HCT116 (cell line): ENCODE data around the gene WSCD2. TPM values are rescaled to one million over a fixed set of nuclear protein-coding genes. Genes with fewer than 3 reads are reported as not detected.

Experiments used
- ATAC-seq: fragments of 200-7000 bp; cut with Tn5 transposase; 2 replicates; pipeline ENCODE4 v1.9.1; 2020; ENCODE audit warnings: mild to moderate bottlenecking, moderate library complexity
- BruUV-seq: library from RNA; stranded (reverse); fragments of 400-500 nt; replicated peaks from 2 replicates; lab custom pipeline; 2021; lab: Mats Ljungman, UMichigan
- CTCF ChIA-PET: fragments of 300-600 bp; sonication (Branson Sonifier 250); formaldehyde crosslinking; loops from one replicate; lab custom pipeline; 2021; ENCODE audit warnings: antibody characterized with exemption; lab: Charles Lee
- POLR2A ChIA-PET: fragments of 300-600, 350-600 bp; sonication (Branson Sonifier 250); formaldehyde crosslinking; loops from one replicate; lab custom pipeline; 2021; ENCODE audit warnings: antibody characterized with exemption; lab: Charles Lee
- RAD21 ChIA-PET, 2 experiments: fragments of 300-600 bp; sonication (Branson Sonifier 250); formaldehyde crosslinking; loops; one replicate each; lab custom pipeline; 2023; ENCODE audit warnings: low total read pairs in 2 of 2; ENCODE audit not compliant: uncharacterized antibody in 2 of 2, unreplicated experiment in 2 of 2, low non-redundant PET in 1 of 2; lab: Charles Lee
- DNase-seq: peaks from one replicate; pipeline ENCODE4 v3.0.0-alpha.2; 2010; ENCODE audit warnings: low read depth, low spot score
- H2AFZ ChIP-seq: fragments of 200-600 bp; shearing (Covaris generic), sonication (generic); 2 replicates; pipeline ENCODE4 v1.6.1; 2017; ENCODE audit warnings: low read depth, mixed run types, mixed read lengths, antibody characterized with exemption, low read length; ENCODE audit not compliant: poor library complexity, severe bottlenecking
- H3K27ac ChIP-seq: 2 replicates; pipeline ENCODE4 v1.5.1; 2012; ENCODE audit warnings: low read depth, low read length
- H3K27me3 ChIP-seq: fragments of 200-600 bp; sonication (generic); 2 replicates; pipeline ENCODE4 v1.6.1; 2016; ENCODE audit warnings: mixed run types, low read length, mixed read lengths; ENCODE audit not compliant: insufficient read depth
- H3K36me3 ChIP-seq, 2 experiments: fragments of 200-500 bp in 1 of 2; fragments of 200-600 bp in 1 of 2; sonication (Bioruptor generic) in 1 of 2; sonication (generic) in 1 of 2; 2 replicates each; pipeline versions ENCODE4 v1.5.1 to v1.6.1; 2014 to 2016; ENCODE audit warnings: low read length in 2 of 2, inconsistent platforms in 1 of 2, mixed read lengths in 1 of 2, mixed run types in 1 of 2; ENCODE audit not compliant: insufficient read depth in 2 of 2, control insufficient read depth in 1 of 2
- H3K4me1 ChIP-seq, 2 experiments: fragments of 200-600 bp in 1 of 2; sonication (generic) in 1 of 2; 2 replicates each; pipeline versions ENCODE4 v1.5.1 to v1.6.1; 2012 to 2017; ENCODE audit warnings: low read length in 2 of 2, inconsistent platforms in 1 of 2, mild to moderate bottlenecking in 1 of 2, mixed read lengths in 1 of 2, mixed run types in 1 of 2, moderate library complexity in 1 of 2; ENCODE audit not compliant: insufficient read depth in 2 of 2, control insufficient read depth in 1 of 2
- H3K4me2 ChIP-seq: fragments of 200-600 bp; sonication (generic); 2 replicates; pipeline ENCODE4 v1.6.1; 2017; ENCODE audit warnings: mixed run types, low read length, mixed read lengths
- H3K4me3 ChIP-seq, 2 experiments: fragments of 200-600 bp in 1 of 2; sonication (generic) in 1 of 2; replicated peaks in 1 of 2; 2 replicates each; pipeline ENCODE4 v1.5.1; 2011 to 2016; ENCODE audit warnings: low read length in 2 of 2, control low read depth in 1 of 2, low read depth in 1 of 2, mild to moderate bottlenecking in 1 of 2, mixed read lengths in 1 of 2, mixed run types in 1 of 2
- H3K79me2 ChIP-seq: fragments of 200-600 bp; sonication (generic); 2 replicates; pipeline ENCODE4 v1.6.1; 2017; ENCODE audit warnings: mild to moderate bottlenecking, mixed run types, low read length, moderate library complexity, mixed read lengths; ENCODE audit not compliant: insufficient read depth
- H3K9ac ChIP-seq: fragments of 200-600 bp; sonication (generic); 2 replicates; pipeline ENCODE4 v1.6.1; 2016; ENCODE audit warnings: low read length, mixed read lengths
- H3K9me2 ChIP-seq: fragments of 200-600 bp; sonication (generic), shearing (Covaris generic); 2 replicates; pipeline ENCODE4 v1.6.1; 2017; ENCODE audit warnings: mixed run types, mild to moderate bottlenecking, moderate library complexity; ENCODE audit not compliant: insufficient read depth
- H3K9me3 ChIP-seq, 2 experiments: fragments of 200-500 bp in 1 of 2; fragments of 200-600 bp in 1 of 2; sonication (Bioruptor generic) in 1 of 2; sonication (generic) in 1 of 2; 2 replicates each; pipeline ENCODE4 v1.6.1; 2014 to 2017; ENCODE audit warnings: low read length in 2 of 2, mixed read lengths in 2 of 2, inconsistent platforms in 1 of 2, low read depth in 1 of 2, mild to moderate bottlenecking in 1 of 2, mixed run types in 1 of 2, moderate library complexity in 1 of 2; ENCODE audit not compliant: control insufficient read depth in 1 of 2, insufficient read depth in 1 of 2
- H4K20me1 ChIP-seq: fragments of 200-600 bp; sonication (generic), shearing (Covaris generic); 2 replicates; pipeline ENCODE4 v1.6.1; 2017; ENCODE audit warnings: mixed run types, mild to moderate bottlenecking, moderate library complexity; ENCODE audit not compliant: insufficient read depth
- CBX3 ChIP-seq: IDR thresholded peaks from 2 replicates; pipeline ENCODE4 v1.6.1; 2012; ENCODE audit warnings: low read depth
- CEBPB ChIP-seq: IDR thresholded peaks from 2 replicates; pipeline ENCODE4 v1.6.1; 2012; ENCODE audit warnings: low read depth
- EGR1 ChIP-seq: IDR thresholded peaks from 2 replicates; pipeline ENCODE4 v1.6.1; 2012; ENCODE audit warnings: low read depth
- ELF1 ChIP-seq: IDR thresholded peaks from 2 replicates; pipeline ENCODE4 v1.6.1; 2012; ENCODE audit warnings: low read depth, borderline replicate concordance
- EZH2 ChIP-seq: fragments of 200-600 bp; sonication (generic); IDR thresholded peaks from 2 replicates; pipeline ENCODE4 v1.6.1; 2017; ENCODE audit warnings: antibody characterized with exemption, mixed run types
- EZH2phosphoT487 ChIP-seq: fragments of 200-600 bp; IDR thresholded peaks from 2 replicates; pipeline ENCODE4 v1.6.1; 2018; ENCODE audit warnings: antibody characterized with exemption, borderline replicate concordance
- FOSL1 ChIP-seq: IDR thresholded peaks from 2 replicates; pipeline ENCODE4 v1.6.1; 2012; ENCODE audit warnings: low read depth
- POLR2A ChIP-seq: IDR thresholded peaks from 2 replicates; pipeline ENCODE4 v1.7.0; 2011; ENCODE audit warnings: borderline replicate concordance; ENCODE audit not compliant: insufficient read depth, insufficient read length; ENCODE audit errors: extremely low read depth
- POLR2AphosphoS5 ChIP-seq: IDR thresholded peaks from 2 replicates; pipeline ENCODE4 v1.6.1; 2011; ENCODE audit warnings: mild to moderate bottlenecking, low read depth, low read length, moderate library complexity
- REST ChIP-seq: IDR thresholded peaks from 2 replicates; pipeline ENCODE4 v1.6.1; 2012; ENCODE audit warnings: low read depth
- SIN3A ChIP-seq: IDR thresholded peaks from 2 replicates; pipeline ENCODE4 v1.6.1; 2012; ENCODE audit warnings: low read depth
- SP1 ChIP-seq: IDR thresholded peaks from 2 replicates; pipeline ENCODE4 v1.6.1; 2012; ENCODE audit warnings: low read depth
- SRF ChIP-seq: IDR thresholded peaks from 2 replicates; pipeline ENCODE4 v1.6.1; 2012; ENCODE audit warnings: low read depth
- TCF7L2 ChIP-seq: IDR thresholded peaks from 2 replicates; pipeline ENCODE4 v1.7.0; 2011; ENCODE audit warnings: borderline replicate concordance, inconsistent platforms; ENCODE audit not compliant: insufficient read depth, insufficient read length; ENCODE audit errors: extremely low read depth
- YY1 ChIP-seq: IDR thresholded peaks from 2 replicates; pipeline ENCODE4 v1.6.1; 2011; ENCODE audit warnings: low read length, low read depth, moderate library complexity, mild to moderate bottlenecking; ENCODE audit not compliant: insufficient replicate concordance; ENCODE audit errors: extremely low read depth
- ZFX ChIP-seq: fragments of 450-650 bp; IDR thresholded peaks from 2 replicates; pipeline ENCODE4 v1.6.1; 2017
- ZNF274 ChIP-seq: fragments of 200-500 bp; sonication (Bioruptor generic); IDR thresholded peaks from 2 replicates; pipeline ENCODE4 v1.6.1; 2014; ENCODE audit warnings: mild to moderate bottlenecking, low read depth, low read length, inconsistent platforms
- intact Hi-C: fragments of 100-400 bp; cut with micrococcal nuclease; formaldehyde crosslinking; loops from 2 replicates; pipeline ENCODE4 v1.10.0; 2022
- total RNA-seq: library from RNA; stranded (reverse); gene quantifications from one replicate; pipeline ENCODE4 v1.2.1, GENCODE V29; 2021; ENCODE audit not compliant: unreplicated experiment
- TF ChIP-seq, protein P1 (sequence below): IDR thresholded peaks from 2 replicates; pipeline ENCODE4 v1.6.1; 2011; ENCODE audit warnings: mild to moderate bottlenecking, low read length, moderate library complexity; ENCODE audit not compliant: insufficient replicate concordance; ENCODE audit errors: extremely low read depth
- TF ChIP-seq, protein P2 (sequence below): IDR thresholded peaks from 2 replicates; pipeline ENCODE4 v1.6.1; 2012

Gene WSCD2
- total RNA-seq, 1 experiment from 2014 or later, result 0.05 TPM

GRCh38 chr12:108185002-108185401 lies 55.9 kb downstream of the WSCD2 start:
- no peak for ATAC-seq
- Histone ChIP-seq H3K9me3 (no peaks in the 10 kb centered on the region), H3K79me2 (no peaks in the 10 kb centered on the region), H3K27ac (no peak overlapping the region), H2AFZ (no peak overlapping the region), H3K9ac (no peak overlapping the region), H3K4me1 (no peaks in the 10 kb centered on the region), H4K20me1 (no peaks in the 10 kb centered on the region), H3K4me2 (no peak overlapping the region)
- POLR2A ChIA-PET, result no interaction called here
- intact Hi-C loops, result no loop called here
- no TSS peak for BruUV-seq
- TF ChIP-seq SRF (no peak), EGR1 (no peak), ZNF274 (no peak), REST (no peak), CEBPB (no peak), ZFX (no peak), CBX3 (no peak), POLR2A (no peak), EZH2 (no peak), POLR2AphosphoS5 (no peak), SIN3A (no peak), TCF7L2 (no peak), EZH2phosphoT487 (no peak), ELF1 (no peak), SP1 (no peak), YY1 (no peak), FOSL1 (no peak)
- TF ChIP-seq, protein P1, sequence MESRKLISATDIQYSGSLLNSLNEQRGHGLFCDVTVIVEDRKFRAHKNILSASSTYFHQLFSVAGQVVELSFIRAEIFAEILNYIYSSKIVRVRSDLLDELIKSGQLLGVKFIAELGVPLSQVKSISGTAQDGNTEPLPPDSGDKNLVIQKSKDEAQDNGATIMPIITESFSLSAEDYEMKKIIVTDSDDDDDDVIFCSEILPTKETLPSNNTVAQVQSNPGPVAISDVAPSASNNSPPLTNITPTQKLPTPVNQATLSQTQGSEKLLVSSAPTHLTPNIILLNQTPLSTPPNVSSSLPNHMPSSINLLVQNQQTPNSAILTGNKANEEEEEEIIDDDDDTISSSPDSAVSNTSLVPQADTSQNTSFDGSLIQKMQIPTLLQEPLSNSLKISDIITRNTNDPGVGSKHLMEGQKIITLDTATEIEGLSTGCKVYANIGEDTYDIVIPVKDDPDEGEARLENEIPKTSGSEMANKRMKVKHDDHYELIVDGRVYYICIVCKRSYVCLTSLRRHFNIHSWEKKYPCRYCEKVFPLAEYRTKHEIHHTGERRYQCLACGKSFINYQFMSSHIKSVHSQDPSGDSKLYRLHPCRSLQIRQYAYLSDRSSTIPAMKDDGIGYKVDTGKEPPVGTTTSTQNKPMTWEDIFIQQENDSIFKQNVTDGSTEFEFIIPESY, result no peak
- TF ChIP-seq, protein P2, sequence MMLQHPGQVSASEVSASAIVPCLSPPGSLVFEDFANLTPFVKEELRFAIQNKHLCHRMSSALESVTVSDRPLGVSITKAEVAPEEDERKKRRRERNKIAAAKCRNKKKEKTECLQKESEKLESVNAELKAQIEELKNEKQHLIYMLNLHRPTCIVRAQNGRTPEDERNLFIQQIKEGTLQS, result no peak
- TF ChIP-seq, all 23 proteins: peak for 0
- Histone ChIP-seq H3K36me3 (no peaks in the 10 kb centered on the region), H3K9me2 (no peaks in the 10 kb centered on the region), H3K4me3 (no peak overlapping the region), H3K27me3 (peaks cover 40% of the 10 kb centered on the region; the same call in 1 of the 2 replicates)
- ChIA-PET RAD21 (no interaction called here), CTCF (no interaction called here)
- DNase-seq, result no peak
